GM18519 (cell line): Measurements from ENCODE around the gene AVEN.

Source experiments
- ATAC-seq: cut with Tn5 transposase; IDR thresholded peaks from one replicate; pipeline ENCODE4 v1.9.1; 2021; ENCODE audit warnings: mild to moderate bottlenecking, moderate library complexity; ENCODE audit not compliant: unreplicated experiment, low FRiP score

Gene AVEN

GRCh38 chr15:33926260-33926659 is 112.7 kb downstream of the AVEN start:
- no peak for ATAC-seq

- ATAC-seq = no peak
These were observed 115.6 kb downstream of the AVEN start for GRCh38 chr15:33923446-33923845.

GRCh38 chr15:33915571-33916407 is 123.2 kb downstream of the AVEN start:
- ATAC-seq = no peak

GRCh38 chr15:33913459-33913858 is 125.5 kb downstream of the AVEN start:
- ATAC-seq = no peak

- no peak for ATAC-seq
These were observed 126.7 kb downstream of the AVEN start for GRCh38 chr15:33912326-33912725.

GRCh38 chr15:33910741-33911140 is 128.3 kb downstream of the AVEN start:
- no peak for ATAC-seq

GRCh38 chr15:33908406-33908805 is 130.6 kb downstream of the AVEN start:
- no peak for ATAC-seq

- no peak for ATAC-seq
These were observed 131.7 kb downstream of the AVEN start for GRCh38 chr15:33907326-33907725.

GRCh38 chr15:33903661-33904060 is 135.3 kb downstream of the AVEN start:
- ATAC-seq = no peak

- no peak for ATAC-seq
These were observed 137.0 kb downstream of the AVEN start for GRCh38 chr15:33902043-33902442.

- no peak for ATAC-seq
These were observed 144.8 kb downstream of the AVEN start for GRCh38 chr15:33894193-33894592.

GRCh38 chr15:33888176-33888575 is 150.8 kb downstream of the AVEN start:
- ATAC-seq = no peak

GRCh38 chr15:33882921-33883320 is 156.1 kb downstream of the AVEN start:
- ATAC-seq = no peak

- ATAC-seq = no peak
These were observed 164.8 kb downstream of the AVEN start for GRCh38 chr15:33874156-33874555.

- ATAC-seq = no peak
These were observed 166.4 kb downstream of the AVEN start for GRCh38 chr15:33872416-33873106.

GRCh38 chr15:33871980-33872379 is 167.0 kb downstream of the AVEN start:
- no peak for ATAC-seq

- no peak for ATAC-seq
These were observed 172.8 kb downstream of the AVEN start for GRCh38 chr15:33866101-33866737.

- no peak for ATAC-seq
These were observed 173.6 kb downstream of the AVEN start for GRCh38 chr15:33865416-33865815.

- no peak for ATAC-seq
These were observed 174.5 kb downstream of the AVEN start for GRCh38 chr15:33864360-33865075.

- no peak for ATAC-seq
These were observed 178.2 kb downstream of the AVEN start for GRCh38 chr15:33860754-33861153.
